Activated CD4-positive, CD25-positive, alpha-beta regulatory T cell treated with anti-CD3 and anti-CD28 coated beads, Interleukin-2, amount 50 U/mL, for 24 hours (primary cell): ENCODE measurements around the gene AGBL1.

Experiments
- ATAC-seq, 2 donors: fragments of 150-1000 bp; cut with Tn5 transposase; one replicate each; pipeline ENCODE4 v1.10.0; 2021; ENCODE audit warnings: mild to moderate bottlenecking in 1 of 2, moderate library complexity in 1 of 2

Gene AGBL1

DNA sequence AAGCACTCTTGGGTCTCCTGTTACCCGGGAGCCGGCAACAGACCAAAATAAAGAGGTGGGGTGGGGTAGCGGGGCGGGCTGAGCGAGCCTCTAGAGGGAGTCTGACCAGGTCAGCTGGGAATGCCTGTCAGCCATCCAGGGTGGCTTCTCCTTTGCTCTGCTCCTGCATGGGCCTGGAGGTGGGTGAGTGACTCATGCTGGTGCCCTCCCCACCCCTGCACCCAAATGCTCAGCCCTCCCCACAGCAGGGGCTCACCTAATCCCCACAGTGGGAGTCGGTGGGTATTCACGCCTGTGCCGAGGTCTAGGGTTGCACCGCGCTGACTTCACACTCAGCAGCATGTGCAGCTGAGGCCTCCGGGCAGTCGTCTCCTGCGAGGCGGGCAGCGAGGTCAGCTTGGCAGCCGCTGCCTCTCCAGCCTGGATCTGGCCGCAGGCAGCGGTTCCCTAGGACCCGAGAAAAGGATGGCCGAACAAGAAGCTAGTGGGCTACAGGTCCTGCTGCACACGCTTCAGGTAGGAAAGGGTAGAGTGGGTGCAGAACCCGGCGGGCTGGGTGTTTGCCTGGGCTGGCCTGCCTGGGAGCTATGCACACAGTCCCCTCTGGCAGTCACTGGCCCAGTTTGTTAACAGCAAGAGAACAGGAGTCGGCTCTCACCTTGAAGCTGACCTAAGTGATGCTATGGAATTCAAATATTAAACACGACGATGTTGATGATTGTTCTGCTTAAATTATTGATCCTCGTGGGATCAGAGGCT is at the start of gene AGBL1:
TSS of gene AGBL1 (plus strand) at position 364 of the 759 bp plus-strand sequence.
- no peak for ATAC-seq

- no peak for ATAC-seq
Observed at GRCh38 chr15:86034904-86035303, 44.8 kb upstream of the AGBL1 start.

- no peak for ATAC-seq
Observed at GRCh38 chr15:86036243-86036642, 43.4 kb upstream of the AGBL1 start.

GRCh38 chr15:86038491-86038890 is 41.2 kb upstream of the AGBL1 start:
- ATAC-seq: no peak

DNA sequence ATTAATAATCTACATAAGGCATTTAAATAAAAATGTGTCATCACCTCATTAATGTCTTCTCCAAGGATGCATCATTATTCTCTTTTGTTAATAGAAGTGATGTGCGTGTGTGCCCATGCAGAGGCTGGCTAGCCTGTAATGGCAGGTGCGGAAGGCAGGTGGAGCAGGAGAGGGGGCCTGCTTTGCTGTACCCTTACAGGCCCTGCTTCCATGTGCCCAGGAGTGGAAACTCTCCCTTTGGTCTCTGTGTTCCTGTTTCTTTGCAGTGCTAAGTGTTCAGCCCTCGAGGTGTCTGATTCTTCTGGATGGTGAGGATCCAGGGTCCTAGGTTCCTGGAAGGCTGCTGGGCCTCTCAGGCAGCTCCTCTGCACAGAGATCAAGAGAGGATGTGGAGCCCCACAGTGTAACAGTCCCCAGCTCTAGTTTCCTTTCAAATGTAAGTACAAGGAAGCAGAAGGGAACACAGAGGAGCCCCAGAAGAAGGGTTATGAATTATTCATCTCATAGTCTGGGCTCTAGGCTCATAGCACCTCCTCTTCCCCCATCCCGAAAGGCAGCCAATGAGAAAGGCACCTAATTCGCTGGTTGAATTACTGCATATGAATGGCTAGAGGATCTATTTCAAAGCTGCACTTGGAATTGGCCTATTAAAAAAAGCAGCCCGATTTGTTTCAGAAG is 39.2 kb upstream of the AGBL1 start:
- ATAC-seq: no peak

- no peak for ATAC-seq
Observed at GRCh38 chr15:86041399-86041798, 38.3 kb upstream of the AGBL1 start.

GRCh38 chr15:86042226-86042625 is 37.4 kb upstream of the AGBL1 start:
- no peak for ATAC-seq

- ATAC-seq: no peak
Observed at GRCh38 chr15:86044981-86045380, 34.7 kb upstream of the AGBL1 start.

- ATAC-seq: no peak
Observed at GRCh38 chr15:86054338-86054737, 25.3 kb upstream of the AGBL1 start.

- ATAC-seq: no peak
Observed at GRCh38 chr15:86055688-86056087, 24.0 kb upstream of the AGBL1 start.

DNA sequence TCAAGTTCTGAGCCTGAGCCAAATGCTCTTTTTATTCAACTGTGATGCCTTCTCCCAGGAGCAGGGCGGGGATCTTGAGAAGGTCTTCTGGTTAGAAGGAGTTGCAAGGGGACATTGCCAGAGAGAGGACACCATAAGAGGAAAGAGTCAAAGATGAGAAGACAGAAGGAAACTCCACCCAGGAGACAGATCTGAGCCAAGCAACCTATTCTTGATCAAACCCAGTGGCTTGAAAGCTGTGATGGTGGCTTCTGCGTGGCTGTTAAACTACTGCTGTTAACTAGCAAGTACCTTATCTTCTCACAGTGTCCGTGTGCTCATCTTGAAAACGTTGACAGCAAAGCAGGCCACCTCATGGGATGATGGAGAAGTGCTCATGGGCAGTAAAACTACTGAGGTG is 19.8 kb upstream of the AGBL1 start:
- no peak for ATAC-seq

DNA sequence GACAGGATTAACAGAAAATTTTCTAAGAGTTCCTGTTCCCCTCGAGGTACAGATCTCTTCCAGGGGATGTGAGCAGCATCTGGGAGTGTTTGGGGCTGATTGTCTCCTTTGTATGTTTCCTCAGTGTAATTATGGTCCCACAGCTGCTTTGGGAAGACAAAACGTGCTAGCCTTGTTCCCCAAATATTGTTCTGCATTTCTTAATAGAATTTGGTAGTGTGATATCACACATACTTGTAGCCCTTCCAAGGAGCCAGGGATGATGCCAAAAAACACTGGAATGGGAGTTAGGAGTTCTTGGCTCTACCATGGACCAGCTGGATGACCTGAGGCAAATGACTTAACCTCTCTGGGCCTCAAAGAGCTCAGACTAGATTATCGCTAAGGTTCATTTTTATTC is 19.0 kb upstream of the AGBL1 start:
- ATAC-seq: no peak

GRCh38 chr15:86061581-86061980 is 18.1 kb upstream of the AGBL1 start:
- no peak for ATAC-seq

GRCh38 chr15:86062646-86063243 is 16.9 kb upstream of the AGBL1 start:
- ATAC-seq: no peak

GRCh38 chr15:86063356-86064095 is 16.1 kb upstream of the AGBL1 start:
- ATAC-seq: no peak

GRCh38 chr15:86064326-86064725 is 15.3 kb upstream of the AGBL1 start:
- ATAC-seq: no peak

DNA sequence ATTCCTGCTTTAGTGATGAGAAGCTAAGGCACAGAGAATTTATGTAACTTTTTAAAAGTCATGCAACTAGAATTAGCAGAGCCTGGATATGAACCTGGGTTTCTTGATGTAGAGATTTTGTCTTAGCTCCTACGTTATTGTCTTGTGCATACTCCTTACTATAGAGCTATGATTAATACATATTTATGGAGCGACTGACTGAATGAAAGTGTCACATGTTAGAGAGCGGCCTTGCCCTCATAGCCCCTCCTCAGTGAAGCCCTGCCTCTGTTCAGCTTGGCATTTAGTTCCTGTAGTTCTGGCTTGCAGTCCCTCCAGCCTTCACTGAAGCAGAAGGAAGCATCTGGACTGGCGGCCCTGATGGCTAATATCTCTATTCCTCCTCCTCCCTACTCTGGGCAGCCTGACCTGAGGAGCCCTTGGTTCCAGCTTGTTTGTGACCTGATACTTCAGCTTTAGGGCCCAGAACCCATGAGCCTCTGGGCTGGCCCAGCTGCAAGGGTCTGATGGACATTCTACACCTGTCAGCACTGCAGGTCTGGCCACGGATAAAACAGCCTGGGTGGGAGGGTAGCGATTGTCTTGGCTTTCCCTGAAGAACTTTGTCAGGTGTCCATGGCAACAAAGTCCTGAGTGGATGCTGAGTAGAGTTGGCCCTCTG is 13.4 kb upstream of the AGBL1 start:
- no peak for ATAC-seq

DNA sequence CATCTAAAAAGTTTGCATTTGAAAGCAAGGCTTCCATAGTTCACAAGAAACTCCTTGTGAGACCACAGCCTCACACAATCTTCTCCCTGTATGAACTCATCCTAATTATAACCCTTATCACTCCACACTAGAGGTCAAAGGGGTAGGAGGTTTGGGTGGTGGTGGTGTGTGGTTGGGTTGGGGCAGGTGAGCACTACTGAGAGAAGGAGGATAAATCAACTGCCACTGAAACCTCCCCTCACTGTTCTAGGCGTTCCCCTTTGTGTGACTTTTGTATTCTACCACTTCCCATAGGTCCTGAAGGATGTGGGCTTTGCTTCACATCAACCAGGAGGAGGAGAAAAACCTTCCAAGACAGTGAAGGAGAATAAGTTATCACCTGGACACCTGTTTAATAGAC is 6.4 kb upstream of the AGBL1 start:
- no peak for ATAC-seq

- ATAC-seq: no peak
Observed at GRCh38 chr15:86076468-86076867, 3.2 kb upstream of the AGBL1 start.

- ATAC-seq: no peak
Observed at GRCh38 chr15:86077070-86077469, 2.6 kb upstream of the AGBL1 start.

DNA sequence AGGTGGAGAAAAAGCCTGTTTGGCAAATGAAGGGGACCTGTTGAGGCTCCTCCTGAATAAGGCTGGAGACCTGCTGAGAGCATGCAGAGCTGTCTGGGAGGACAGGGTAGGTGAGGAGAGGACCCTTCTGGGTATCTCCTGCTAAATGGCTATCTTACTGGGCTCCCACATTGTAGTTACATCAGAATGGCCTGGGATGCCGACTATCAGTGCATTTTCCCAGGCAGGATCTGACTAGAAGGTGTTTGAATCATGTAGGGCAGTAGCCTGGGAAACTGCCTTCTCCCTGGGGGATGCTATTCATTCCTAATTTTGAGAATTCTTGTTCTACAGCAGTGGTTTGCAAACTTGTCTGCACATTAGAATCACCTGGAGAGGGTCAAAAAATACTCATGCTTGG is 631 bp downstream of the AGBL1 start:
- ATAC-seq: no peak

GRCh38 chr15:86082619-86083380 is 3.1 kb downstream of the AGBL1 start:
- ATAC-seq: no peak
